SH-SY5Y (cell line): ENCODE data around the gene GNAL.

ENCODE experiments used
- GATA2 ChIP-seq: IDR thresholded peaks from 2 replicates; pipeline ENCODE4 v1.6.1; 2011; ENCODE audit warnings: mild to moderate bottlenecking, low read depth, low read length
- GATA3 ChIP-seq: IDR thresholded peaks from 2 replicates; pipeline ENCODE4 v1.6.1; 2011; ENCODE audit warnings: low read depth, mild to moderate bottlenecking, low read length, moderate library complexity

GNAL gene

DNA sequence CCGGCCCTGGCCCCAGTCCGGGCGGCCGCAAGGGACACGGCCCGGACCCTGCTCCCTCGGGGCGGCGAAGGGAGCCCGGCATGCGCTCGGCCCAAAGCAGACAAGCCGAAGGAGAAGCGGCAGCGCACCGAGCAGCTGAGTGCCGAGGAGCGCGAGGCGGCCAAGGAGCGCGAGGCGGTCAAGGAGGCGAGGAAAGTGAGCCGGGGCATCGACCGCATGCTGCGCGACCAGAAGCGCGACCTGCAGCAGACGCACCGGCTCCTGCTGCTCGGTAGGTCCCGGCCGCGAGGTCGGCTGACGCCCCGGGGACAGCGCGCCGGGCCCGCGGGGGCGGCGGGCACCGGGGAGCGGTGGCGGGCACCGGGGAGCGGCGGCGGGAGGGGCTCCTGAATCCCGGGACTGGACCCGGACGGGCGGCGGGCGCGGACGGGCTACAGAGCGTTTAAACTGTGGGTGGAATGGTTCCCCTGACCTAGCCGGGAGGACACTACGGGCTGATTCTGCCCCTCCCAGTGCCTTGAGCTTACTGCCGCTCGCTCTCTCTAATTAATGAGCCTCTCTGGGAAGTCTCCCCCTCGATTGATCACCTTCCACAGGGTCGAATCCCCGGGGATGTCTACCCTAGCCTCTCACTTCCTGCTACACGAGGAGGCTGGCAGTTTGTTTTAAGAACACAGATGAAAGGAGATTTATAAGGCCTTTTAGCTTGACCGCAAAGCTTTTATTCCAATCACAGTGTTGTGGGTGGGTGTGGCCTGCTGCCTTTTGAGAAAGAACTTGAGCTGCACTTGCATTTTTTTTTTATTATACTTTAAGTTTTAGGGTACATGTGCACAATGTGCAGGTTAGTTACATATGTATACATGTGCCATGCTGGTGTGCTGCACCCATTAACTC, 853 bp downstream of the GNAL start:
- TF ChIP-seq GATA3: no peak
- TF ChIP-seq GATA2: no peak

DNA sequence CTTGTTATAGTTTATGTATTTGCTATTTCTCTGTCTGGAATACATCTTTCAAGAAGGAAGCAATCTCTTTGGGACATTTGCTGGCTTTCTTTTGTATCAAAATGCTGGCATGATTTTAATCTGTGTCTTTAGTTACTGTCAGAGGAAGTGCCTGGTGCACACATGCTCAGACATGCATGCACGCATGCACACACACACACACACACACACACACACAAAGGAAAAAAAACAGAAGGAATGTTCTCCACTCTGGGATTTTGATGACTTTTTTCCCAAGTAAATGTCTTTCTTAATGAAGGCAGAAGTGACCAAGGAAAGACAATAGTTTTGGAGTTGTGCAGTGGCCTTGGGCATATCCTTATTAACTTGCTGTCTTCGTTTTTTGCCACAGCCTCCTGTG, 6.7 kb downstream of the GNAL start:
- no peak for TF ChIP-seq GATA3
- no peak for TF ChIP-seq GATA2

DNA sequence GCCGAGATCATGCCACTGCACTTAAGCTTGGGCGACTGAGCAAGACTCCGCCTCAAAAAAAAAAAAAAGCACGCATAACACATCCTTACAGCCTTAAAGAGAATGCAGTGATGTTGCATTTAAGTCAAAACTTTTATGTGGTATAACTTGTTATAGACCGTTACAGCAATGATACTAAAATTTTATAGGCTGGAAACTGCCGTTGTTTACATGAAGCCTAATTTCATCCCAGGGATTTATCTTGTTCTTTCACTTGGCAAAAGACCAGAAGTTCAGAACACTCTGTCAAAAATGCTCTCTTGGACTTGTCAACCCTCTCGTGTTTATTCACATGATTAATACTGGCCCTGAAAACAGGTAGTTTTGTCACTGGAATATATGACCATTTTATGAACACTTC, 7.4 kb downstream of the GNAL start:
- no peak for TF ChIP-seq GATA2
- TF ChIP-seq GATA3: no peak

DNA sequence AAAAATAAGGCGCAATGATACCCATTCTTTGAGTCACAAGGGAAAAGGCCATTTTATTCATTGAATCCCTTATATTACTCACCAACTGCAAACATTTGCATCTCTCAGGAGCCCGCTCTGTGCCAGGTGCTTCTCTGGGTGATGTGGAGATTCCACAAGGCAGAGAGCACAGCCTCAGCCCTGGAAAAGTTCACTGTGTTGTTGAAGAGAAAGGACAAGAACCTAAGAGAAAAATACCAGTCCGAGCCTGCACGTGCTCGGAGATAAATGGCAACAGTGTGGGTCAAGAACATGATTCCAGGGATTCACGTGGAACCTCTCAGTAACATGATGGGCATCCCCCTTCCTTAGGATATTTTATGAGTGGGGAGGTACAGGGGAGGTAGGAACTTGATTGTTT, 11.8 kb downstream of the GNAL start:
- TF ChIP-seq GATA2 (no peak), GATA3 (no peak)

DNA sequence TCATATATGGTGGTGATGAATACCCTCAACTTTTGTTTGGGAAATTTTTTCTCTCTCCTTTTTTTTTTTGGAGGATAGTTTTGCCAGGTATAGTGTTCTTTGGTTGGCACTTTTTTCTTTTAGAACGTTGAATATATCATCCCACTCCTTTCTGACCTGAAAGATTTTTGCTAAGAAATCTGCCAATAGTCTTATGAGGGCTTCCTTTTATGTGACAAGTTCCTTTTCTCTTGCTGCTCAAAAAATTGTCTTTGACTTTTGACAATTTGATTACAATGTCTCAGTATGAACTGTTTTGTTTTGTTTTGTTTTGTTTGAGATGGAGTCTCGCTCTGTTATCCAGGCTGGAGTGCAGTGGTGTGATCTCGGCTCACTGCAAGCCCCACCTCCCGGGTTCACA, 21.5 kb downstream of the GNAL start:
- no peak for TF ChIP-seq GATA2
- no peak for TF ChIP-seq GATA3

DNA sequence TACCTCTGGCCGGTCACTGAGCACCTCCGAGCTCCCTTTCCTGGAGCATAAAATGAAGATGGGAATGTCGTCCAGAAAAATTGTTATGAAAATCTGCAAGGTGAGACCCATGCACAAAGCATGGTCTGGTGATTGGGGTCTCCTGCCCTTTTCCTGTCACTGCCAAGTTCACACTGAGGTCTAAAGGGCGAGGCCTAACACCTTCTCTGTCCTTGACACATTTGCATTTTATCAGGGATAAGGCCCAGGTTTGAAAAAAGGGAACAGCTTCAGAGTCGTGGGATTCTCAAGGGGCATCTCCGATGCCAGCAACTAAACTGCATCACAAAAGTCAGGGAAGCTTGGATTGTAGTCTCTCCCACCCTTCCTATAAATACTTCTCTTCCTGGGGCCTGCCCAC, 24.7 kb downstream of the GNAL start:
- TF ChIP-seq GATA2 (no peak), GATA3 (no peak)

DNA sequence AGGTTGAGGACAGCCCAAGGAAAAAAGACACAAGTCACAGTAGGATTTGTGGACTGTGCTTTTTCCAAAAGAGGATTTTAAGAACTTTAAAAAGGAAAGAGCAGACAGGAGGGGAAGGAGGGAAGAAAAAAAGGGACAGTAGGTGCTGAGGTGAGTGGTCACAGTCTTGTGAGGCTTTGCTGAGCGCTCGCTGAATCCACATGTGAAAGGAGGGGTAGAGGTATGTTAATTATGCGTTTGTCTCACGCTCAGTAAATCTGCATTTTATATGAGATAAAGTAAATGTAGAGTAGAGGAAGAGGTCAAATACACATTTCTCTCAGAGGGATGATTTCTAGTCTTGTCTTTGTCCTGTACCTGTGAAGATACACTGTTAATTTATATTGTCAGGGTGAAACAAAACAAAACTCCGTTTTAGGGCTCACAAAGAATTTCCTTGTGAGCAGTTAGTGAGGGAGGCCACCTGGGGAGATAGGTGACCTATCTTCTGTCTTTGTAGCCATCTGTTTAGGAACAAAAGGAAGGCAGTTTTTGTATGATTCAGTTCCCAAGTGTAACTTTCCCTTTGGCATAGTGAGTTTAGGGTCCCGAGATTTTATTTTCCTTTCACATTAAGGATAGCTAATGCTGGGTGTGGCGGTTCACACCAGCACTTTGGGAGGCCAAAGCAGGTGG, 25.3 kb downstream of the GNAL start:
- TF ChIP-seq GATA2: no peak
- no peak for TF ChIP-seq GATA3

DNA sequence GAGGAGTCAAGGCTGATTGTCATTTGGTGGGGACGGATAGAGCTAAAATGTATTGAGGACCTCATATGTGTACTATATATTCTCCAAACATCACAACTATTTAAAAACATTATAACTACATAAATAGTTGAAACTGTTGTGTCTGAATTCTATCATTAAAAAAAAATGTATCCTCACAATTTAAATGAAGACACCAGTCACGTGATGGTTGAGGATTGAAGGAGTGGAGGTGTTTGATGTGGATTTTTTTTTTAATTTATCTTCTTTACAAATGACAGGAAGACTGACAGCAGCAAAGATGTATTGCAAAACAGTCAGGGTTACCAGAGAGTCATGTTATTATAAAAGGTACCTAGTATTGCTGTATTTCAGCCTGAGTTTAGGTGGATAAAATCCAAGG, 30.0 kb downstream of the GNAL start:
- TF ChIP-seq GATA2 (no peak), GATA3 (no peak)

DNA sequence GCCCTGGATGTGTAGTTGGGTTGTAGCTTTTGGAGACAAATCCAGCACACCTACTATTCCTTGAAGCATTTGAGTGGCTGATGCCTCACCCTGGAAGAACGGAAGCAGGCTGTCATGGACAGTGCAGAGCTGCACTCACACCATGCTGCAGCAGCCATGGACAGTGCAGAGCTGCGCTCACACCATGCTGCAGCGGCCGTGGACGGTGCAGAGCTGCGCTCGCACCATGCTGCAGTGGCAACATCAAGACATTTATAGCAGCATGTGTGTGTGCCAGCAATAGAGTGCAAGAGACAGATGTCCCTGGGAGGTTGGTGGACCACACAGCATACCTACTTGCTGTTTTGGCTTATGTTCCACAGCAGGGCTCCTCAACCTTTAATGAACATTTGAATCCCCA, 30.6 kb downstream of the GNAL start:
- TF ChIP-seq GATA2: no peak
- no peak for TF ChIP-seq GATA3

DNA sequence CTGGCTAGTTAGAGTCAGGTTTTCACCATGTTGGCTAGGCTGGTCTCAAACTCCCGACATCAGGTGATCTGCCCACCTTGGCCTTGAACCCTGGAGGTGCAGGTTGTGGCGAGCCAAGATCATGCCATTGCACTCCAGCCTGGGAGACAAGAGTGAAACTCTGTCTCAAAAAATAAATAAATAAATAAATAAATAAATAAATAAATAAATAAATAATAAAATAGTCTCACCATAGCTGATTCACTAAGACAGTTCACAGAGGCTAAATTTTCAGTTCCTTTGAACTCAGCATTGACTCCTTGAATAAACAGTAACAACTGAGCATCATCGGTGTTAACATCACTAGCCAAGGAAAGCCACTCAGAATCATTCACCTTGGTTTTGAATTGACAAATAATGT, 32.7 kb downstream of the GNAL start:
- TF ChIP-seq GATA3: no peak
- no peak for TF ChIP-seq GATA2

DNA sequence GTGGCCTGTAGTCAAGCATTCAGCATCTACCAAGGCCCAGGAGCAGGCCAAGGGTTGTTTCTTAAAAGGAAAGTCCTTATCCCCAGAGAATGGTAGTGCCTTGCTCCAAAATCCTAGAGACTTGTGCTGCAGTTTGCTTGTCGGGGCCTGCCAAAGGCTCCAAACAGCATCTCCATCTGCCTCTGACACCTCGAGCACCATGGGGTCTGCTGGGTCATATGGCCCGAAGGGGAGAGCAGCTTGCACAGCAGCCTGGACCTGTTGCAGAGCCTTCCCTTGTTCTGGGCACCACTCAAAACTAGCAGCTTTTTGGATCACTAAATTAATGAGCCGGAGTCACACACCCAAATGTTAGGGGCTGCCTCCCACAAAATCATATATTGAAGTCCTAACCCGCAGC, 35.7 kb downstream of the GNAL start:
- no peak for TF ChIP-seq GATA2
- TF ChIP-seq GATA3: no peak

DNA sequence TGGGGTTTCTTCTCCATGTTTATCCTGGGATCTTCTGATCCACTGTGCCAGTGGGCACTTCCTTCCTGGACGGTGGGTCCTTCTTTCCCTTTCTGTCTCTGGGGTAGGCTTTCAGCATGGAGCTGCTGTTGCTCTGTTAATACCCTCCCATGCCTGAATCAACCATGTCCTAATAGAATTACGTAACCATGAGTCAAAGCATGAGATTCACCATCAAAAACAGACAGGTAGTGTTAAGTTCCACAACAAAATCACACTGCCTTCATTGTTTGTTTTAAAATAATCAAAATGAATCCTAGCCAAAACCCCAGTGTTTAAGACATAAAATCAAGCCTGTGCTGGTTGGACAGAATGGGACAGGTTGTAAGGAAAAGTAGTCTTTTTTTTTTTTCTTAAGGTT, 37.5 kb downstream of the GNAL start:
- TF ChIP-seq GATA3: no peak
- TF ChIP-seq GATA2: no peak

DNA sequence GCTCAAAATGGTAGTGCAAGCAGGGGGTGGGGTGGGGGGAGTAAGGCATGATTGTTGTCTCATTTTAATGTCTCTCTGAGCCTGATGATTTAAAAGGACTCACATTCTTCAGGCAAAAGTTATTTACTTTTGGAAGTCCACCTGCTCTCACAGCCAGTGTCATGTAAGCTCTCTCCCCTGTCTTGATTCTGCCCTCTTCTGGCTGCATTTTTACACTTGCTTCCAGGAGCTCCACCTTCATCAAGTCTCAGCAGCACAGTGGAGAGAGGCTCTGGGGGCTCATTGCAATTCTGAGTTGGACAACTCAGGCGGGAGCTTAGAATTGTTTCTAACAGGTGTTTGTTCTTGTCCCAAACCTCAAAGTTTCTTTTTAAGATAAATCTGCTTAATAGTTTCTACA, 39.2 kb downstream of the GNAL start:
- TF ChIP-seq GATA2: no peak
- TF ChIP-seq GATA3: no peak

DNA sequence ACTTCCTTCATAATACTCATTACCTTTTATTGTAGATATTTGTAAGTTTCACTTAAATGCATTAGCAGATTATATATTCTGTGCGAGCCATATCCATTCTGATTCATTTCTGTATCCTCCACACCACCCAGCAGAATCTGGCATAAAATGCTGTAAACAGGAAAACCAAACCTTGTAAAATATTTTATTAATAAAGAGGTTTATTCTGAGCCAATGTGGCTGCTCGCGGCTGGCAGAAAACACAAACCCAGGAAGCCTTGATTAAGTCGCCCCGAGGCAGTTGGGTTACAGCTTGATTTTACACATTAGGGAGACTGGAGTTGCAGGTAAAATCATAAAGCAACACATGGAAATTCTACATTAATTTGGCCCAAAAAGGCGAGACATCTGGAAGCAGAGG, 40.5 kb downstream of the GNAL start:
- TF ChIP-seq GATA3 (no peak), GATA2 (no peak)

DNA sequence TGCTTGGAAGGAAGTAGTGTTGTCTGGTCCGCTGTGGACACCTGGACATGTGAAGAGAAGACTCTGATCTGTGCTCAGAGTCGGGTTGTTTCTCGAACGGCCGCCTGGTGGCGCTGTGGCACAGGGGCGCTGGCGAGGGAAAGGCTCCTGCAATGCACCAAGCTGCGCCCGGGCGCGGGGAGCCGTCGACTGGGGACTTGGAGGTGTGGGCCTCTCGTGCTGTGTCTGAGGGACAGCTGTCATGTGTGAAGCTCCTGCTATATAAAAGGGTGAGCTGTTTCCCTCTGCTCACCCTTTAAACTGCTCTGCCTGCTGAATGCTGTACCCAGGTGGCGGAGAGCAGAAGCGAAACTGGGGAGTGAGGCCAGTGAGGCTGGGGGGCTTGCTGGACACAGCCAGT, 44.0 kb downstream of the GNAL start:
- TF ChIP-seq GATA2 (no peak), GATA3 (no peak)
